Psoas muscle (tissue), 8 donors: ENCODE results near the gene TMPRSS11B. TPM values are rescaled to one million over a fixed set of nuclear protein-coding genes. Genes with fewer than 3 reads are reported as not detected.

Experiments
- ATAC-seq, 4 donors: fragments of 200-7000 bp; cut with Tn5 transposase; one replicate each; pipeline ENCODE4 v1.9.1; 2020; ENCODE audit warnings: moderate library complexity in 3 of 4, mild to moderate bottlenecking in 2 of 4
- DNase-seq, 2 donors: peaks; one replicate each; pipeline ENCODE4 v3.0.0-alpha.2; 2020
- H3K27ac ChIP-seq: fragments of 200-600 bp; one replicate; pipeline ENCODE4 v1.8.0; 2022
- H3K27me3 ChIP-seq, 3 donors: fragments of 200-600 bp in 1 of 3; one replicate each; pipeline versions ENCODE4 v1.6.1 to v1.8.0; 2013 to 2022; ENCODE audit warnings: low read length in 2 of 3, mild to moderate bottlenecking in 2 of 3, moderate library complexity in 1 of 3; ENCODE audit not compliant: insufficient read depth in 3 of 3
- H3K36me3 ChIP-seq, 2 donors: fragments of 200-600 bp in 1 of 2; one replicate each; pipeline versions ENCODE4 v1.6.1 to v1.8.0; 2013 to 2022; ENCODE audit warnings: low read depth in 1 of 2, mild to moderate bottlenecking in 1 of 2, moderate library complexity in 1 of 2; ENCODE audit not compliant: insufficient read depth in 1 of 2
- H3K4me1 ChIP-seq: fragments of 200-600 bp; one replicate; pipeline ENCODE4 v1.8.0; 2022
- H3K4me3 ChIP-seq: fragments of 200-600 bp; one replicate; pipeline ENCODE4 v1.8.0; 2022; ENCODE audit warnings: mild to moderate bottlenecking
- H3K9me3 ChIP-seq: fragments of 200-600 bp; one replicate; pipeline ENCODE4 v1.8.0; 2022
- whole genome bisulfite sequencing, 3 donors: extraction: QIAGEN DNeasy Blood & Tissue Kit; methylation state at CpG; one replicate each; pipeline versions ENCODE4 v1.1.6 to v1.1.7; 2013; 5-methylcytosine and 5-hydroxymethylcytosine counted together
- intact Hi-C, 2 donors: fragments of 100-400 bp; cut with DNase I; formaldehyde crosslinking; loops; one replicate each; pipeline versions ENCODE4 v1.11.0 to v1.14.2; 2022
- polyA plus RNA-seq, 3 donors: library from polyadenylated mRNA; stranded (reverse); fragments of 200-250 nt; gene quantifications; one replicate each; pipeline ENCODE4 v1.2.3, GENCODE V29; 2013
- total RNA-seq, 4 donors: library from RNA; stranded (reverse); fragmentation: NEBNext Ultra II Directional in 2 of 4; extraction: Animal tissue kit (Norgen Biotek cat#: 25700) in 2 of 4; gene quantifications; one replicate each; pipeline versions ENCODE4 v1.2.1 to v1.2.4, GENCODE V29; 2021 to 2023
- TF ChIP-seq, protein P1 (sequence below): fragments of 200-600 bp; IDR thresholded peaks from one replicate; pipeline ENCODE4 v1.8.0; 2022; ENCODE audit warnings: antibody characterized with exemption
- donor health status: healthy with polysubstance abuse.
- donor health status: DM: no; HTN: no; CAD: no; lungs with moderate emphysema.
- donor health status: Bipolar disorder and iron deficiency.
- donor health status: healthy.
- donor health status: DM: yes; HTN: yes; CAD: no.
- donor health status: DM: no; HTN: no; CAD: no.
- donor health status: DM: no; HTN: no; CAD: no.
- donor health status: DM: yes; HTN: yes; CAD: no.

The TMPRSS11B gene
- total and polyA plus RNA-seq, 7 donors = 0.03 TPM; not detected in 5

DNA sequence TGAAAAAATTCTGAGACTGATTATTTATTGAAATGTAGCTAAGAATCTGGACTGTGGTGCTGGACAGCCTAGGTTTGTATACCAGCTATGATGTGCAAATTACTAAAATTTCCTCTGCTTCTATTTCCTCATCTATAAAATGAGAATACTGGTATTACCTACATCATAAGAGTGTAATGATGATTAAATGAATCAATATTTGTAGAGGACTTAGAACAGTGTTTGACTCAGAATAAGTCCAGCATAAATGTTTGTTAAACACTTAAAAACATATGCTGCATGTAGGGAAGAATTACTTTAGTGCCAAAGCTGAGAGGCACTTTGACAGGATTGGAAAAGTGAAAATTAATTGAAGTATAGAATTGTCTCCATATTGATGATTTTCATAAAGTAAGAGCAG lies 60.6 kb downstream of the TMPRSS11B start:
- Histone ChIP-seq H3K36me3 (no peaks in the 10 kb centered on the region), H3K9me3 (no peaks in the 10 kb centered on the region), H3K4me3 (no peak overlapping the region), H3K27ac (no peak overlapping the region), H3K27me3 (no peaks in the 10 kb centered on the region), H3K4me1 (no peaks in the 10 kb centered on the region)
- intact Hi-C loops = no loop called here
- TF ChIP-seq, protein P1, sequence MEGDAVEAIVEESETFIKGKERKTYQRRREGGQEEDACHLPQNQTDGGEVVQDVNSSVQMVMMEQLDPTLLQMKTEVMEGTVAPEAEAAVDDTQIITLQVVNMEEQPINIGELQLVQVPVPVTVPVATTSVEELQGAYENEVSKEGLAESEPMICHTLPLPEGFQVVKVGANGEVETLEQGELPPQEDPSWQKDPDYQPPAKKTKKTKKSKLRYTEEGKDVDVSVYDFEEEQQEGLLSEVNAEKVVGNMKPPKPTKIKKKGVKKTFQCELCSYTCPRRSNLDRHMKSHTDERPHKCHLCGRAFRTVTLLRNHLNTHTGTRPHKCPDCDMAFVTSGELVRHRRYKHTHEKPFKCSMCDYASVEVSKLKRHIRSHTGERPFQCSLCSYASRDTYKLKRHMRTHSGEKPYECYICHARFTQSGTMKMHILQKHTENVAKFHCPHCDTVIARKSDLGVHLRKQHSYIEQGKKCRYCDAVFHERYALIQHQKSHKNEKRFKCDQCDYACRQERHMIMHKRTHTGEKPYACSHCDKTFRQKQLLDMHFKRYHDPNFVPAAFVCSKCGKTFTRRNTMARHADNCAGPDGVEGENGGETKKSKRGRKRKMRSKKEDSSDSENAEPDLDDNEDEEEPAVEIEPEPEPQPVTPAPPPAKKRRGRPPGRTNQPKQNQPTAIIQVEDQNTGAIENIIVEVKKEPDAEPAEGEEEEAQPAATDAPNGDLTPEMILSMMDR = no peak
- DNase-seq (no peak), ATAC-seq (no peak)

DNA sequence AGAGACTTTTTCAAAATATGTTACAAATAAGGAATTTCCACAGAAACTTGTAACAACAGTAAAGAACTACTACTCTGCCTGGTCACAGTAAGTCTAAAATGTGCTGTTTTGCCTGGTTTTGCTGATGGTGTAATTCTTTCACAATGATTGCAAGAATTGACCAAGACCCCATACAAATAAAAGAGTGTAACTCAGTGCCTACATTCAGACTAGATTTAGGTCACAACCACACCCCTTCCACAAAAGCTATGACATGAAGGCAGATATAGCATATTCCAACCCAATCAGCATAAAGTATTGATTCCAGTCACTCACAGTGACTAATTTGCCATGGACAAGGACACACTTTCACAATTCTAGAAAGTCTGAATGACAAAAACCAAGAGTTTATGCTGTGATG lies 62.1 kb downstream of the TMPRSS11B start:
- Histone ChIP-seq H3K36me3 (no peaks in the 10 kb centered on the region), H3K4me1 (no peaks in the 10 kb centered on the region), H3K27ac (no peak overlapping the region), H3K27me3 (no peaks in the 10 kb centered on the region), H3K4me3 (no peak overlapping the region), H3K9me3 (no peaks in the 10 kb centered on the region)
- TF ChIP-seq, protein P1 = no peak
- DNase-seq (no peak), ATAC-seq (no peak)
- intact Hi-C loops = no loop called here

DNA sequence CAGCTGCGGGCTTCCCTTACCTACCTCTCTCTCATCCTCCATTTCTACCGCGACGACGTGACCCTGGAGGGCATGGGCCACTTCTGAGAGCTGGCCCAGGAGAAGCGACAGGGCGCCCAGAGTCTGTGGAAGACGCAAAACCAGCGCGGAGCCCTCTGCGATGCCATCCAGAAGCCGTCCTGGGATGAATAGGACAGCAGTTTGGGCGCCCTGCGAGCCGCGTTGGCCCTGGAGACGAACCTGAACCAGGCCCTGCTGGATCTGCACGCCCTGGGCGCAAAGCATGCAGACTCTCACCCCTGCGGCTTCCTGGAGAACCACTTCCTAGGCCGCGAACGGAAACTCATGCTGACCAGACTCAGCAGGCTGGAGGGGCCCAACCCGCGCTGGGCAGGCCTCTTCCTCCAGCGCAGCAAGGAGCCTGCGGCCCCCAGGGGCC lies 63.1 kb downstream of the TMPRSS11B start:
- TF ChIP-seq, protein P1 = no peak
- WGBS, 3 donors = 94 to 95% (median 94%) methylated on average over 27 of the region's 27 CpGs

DNA sequence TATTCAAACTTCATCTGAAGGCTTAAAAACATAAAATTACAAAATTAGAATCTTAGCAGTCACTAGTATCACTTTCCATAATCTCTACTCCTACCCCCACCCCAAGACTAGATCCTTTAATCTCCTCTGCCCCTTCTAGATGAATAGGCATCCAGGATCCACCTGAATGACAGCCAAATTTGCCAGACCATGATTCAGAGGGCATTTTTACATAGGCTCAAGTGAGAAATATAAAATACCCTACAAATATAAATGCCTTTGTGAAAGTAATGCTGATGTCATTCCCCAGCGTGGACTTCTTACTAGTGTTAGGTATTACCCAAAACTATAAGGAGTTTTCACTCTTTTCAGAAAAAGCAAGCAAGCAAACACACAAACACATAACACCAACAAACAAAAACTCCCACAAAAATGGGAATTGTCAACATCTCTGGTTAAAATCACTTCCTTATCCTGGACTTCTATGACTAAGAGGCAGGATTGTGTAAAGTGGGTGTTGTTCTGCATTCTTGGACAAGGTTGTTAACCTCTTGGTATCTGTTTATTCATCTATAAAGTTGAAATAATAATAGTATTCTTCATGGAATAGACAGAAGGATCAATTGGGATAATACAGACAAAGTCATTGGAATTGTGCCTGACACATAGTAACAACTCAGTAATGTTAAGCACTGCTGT lies 64.5 kb downstream of the TMPRSS11B start:
- ATAC-seq = no peak
- Histone ChIP-seq H3K36me3 (no peaks in the 10 kb centered on the region), H3K4me3 (no peak overlapping the region), H3K9me3 (no peaks in the 10 kb centered on the region), H3K27me3 (no peaks in the 10 kb centered on the region), H3K27ac (no peak overlapping the region), H3K4me1 (no peaks in the 10 kb centered on the region)
- DNase-seq = no peak
- WGBS, 3 donors = 30 to 52% (median 42%) methylated on average over 1 of the region's 1 CpG
- intact Hi-C loops = no loop called here
- TF ChIP-seq, protein P1 = no peak

More for the DNA sequence above, 63.1 kb downstream of the TMPRSS11B start:
- Histone ChIP-seq H3K4me3 (no peak overlapping the region), H3K27me3 (no peaks in the 10 kb centered on the region), H3K27ac (no peak overlapping the region), H3K9me3 (no peaks in the 10 kb centered on the region), H3K4me1 (no peaks in the 10 kb centered on the region), H3K36me3 (no peaks in the 10 kb centered on the region)
- ATAC-seq (no peak), DNase-seq (no peak)
- intact Hi-C loops = no loop called here

DNA sequence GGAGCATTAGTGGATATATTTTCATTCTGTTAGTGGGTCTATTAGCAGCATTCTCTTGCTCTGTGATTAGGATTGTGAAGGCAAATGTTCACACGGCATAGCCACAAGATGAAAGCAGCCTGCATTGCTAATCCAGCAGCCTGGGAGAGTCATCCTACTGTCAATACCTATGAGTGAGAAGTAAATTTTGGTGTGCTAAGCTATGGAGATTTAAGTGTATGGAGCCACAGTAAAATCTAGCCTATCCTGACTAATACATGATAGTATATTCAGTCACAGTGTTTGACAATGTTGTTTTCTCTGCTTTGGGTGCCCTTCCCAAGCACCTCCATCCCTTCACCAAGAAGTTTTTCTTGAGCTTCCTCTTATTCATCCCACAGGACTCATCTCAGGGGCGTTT lies 68.6 kb downstream of the TMPRSS11B start:
- TF ChIP-seq, protein P1 = no peak
- DNase-seq (no peak), ATAC-seq (no peak)
- intact Hi-C loops = loop anchor here in 1 of 2 donors (10.0 kb wide), 1 partner anchor 432 kb away; no protein-coding TSS in a partner anchor
- Histone ChIP-seq H3K9me3 (no peaks in the 10 kb centered on the region), H3K4me1 (no peaks in the 10 kb centered on the region), H3K4me3 (no peak overlapping the region), H3K27me3 (no peaks in the 10 kb centered on the region), H3K36me3 (no peaks in the 10 kb centered on the region), H3K27ac (no peak overlapping the region)
- 30 to 34% (median 33%) methylated on average over 2 of the region's 2 CpGs for WGBS, 3 donors
